Measurements from ENCODE around the gene COL5A3. TPM values are rescaled to one million over a fixed set of nuclear protein-coding genes. Genes with fewer than 3 reads are reported as not detected.
"Not testable (repeated sequence)": the region's sequence is repeated elsewhere in the genome, so short reads cannot be mapped to it uniquely, and the experiment has no call there.

The COL5A3 gene
- total and polyA plus RNA-seq, 2 donors = 1.6 to 10.7 TPM

GRCh38 chr19:9937001-9937411 lies 73.3 kb downstream of the COL5A3 start:
- 12% methylated on average over 20 of the region's 20 CpGs for WGBS
- H3K27me3 ChIP-seq (ENCODE audit: control insufficient read depth in 2 of 2, insufficient read depth in 1 of 2, low read length in 1 of 2) = peaks cover 30 to 52% of the 10 kb centered on the region in 2 donors

GRCh38 chr19:9936326-9937000 lies 73.8 kb downstream of the COL5A3 start, which contains the start of gene OLFM2:
OLFM2 (minus strand) TSS chr19:9936515; CDS start chr19:9936366, 149 bp downstream.
- H3K4me1 ChIP-seq (ENCODE audit: control insufficient read depth in 2 of 2, insufficient read depth in 2 of 2, low read length in 2 of 2) = peaks cover 0 to 6% of the 10 kb centered on the region in 2 donors
- peaks cover 30 to 52% of the 10 kb centered on the region in 2 donors for H3K27me3 ChIP-seq (ENCODE audit: control insufficient read depth in 2 of 2, insufficient read depth in 1 of 2, low read length in 1 of 2)
- H3K4me3 ChIP-seq (ENCODE audit: low read length in 2 of 2) = peak within 1 kb of the TSS in 1 of 2 donors; percentile 52
- H3K9me3 ChIP-seq (ENCODE audit: control insufficient read depth in 2 of 2, insufficient read depth in 1 of 2, low read length in 1 of 2) = peaks cover 2 to 9% of the 10 kb centered on the region in 2 donors
- no peak within 1 kb of the TSS for H3K27ac ChIP-seq (ENCODE audit: low read depth in 1 of 2, low read length in 1 of 2)
- peak in 4 of 9 donors; percentile 25 to 46 (median 36) for DNase-seq (ENCODE audit: low read depth in 6 of 9, low spot score in 9 of 9)
- 2% methylated on average over 62 of the region's 62 CpGs for WGBS
- H3K36me3 ChIP-seq (ENCODE audit: control insufficient read depth in 2 of 2, insufficient read depth in 2 of 2, low read length in 1 of 2) = no peaks in the 10 kb centered on the region

More at GRCh38 chr19:9937001-9937411, 73.3 kb downstream of the COL5A3 start:
- Histone ChIP-seq H3K4me1 (ENCODE audit: control insufficient read depth in 2 of 2, insufficient read depth in 2 of 2, low read length in 2 of 2) (peaks cover 0 to 6% of the 10 kb centered on the region in 2 donors), H3K9me3 (ENCODE audit: control insufficient read depth in 2 of 2, insufficient read depth in 1 of 2, low read length in 1 of 2) (peaks cover 2 to 9% of the 10 kb centered on the region in 2 donors), H3K27ac (ENCODE audit: low read depth in 1 of 2, low read length in 1 of 2) (no peak overlapping the region), H3K4me3 (ENCODE audit: low read length in 2 of 2) (no peak overlapping the region), H3K36me3 (ENCODE audit: control insufficient read depth in 2 of 2, insufficient read depth in 2 of 2, low read length in 1 of 2) (no peaks in the 10 kb centered on the region)
- DNase-seq (ENCODE audit: low read depth in 6 of 9, low spot score in 9 of 9) = no peak

GRCh38 chr19:9935506-9936325 lies 74.6 kb downstream of the COL5A3 start:
- Histone ChIP-seq H3K4me3 (ENCODE audit: low read length in 2 of 2) (peak overlapping the region in 1 of 2 donors; percentile 52), H3K4me1 (ENCODE audit: control insufficient read depth in 2 of 2, insufficient read depth in 2 of 2, low read length in 2 of 2) (peaks cover 0 to 9% of the 10 kb centered on the region in 2 donors), H3K36me3 (ENCODE audit: control insufficient read depth in 2 of 2, insufficient read depth in 2 of 2, low read length in 1 of 2) (no peaks in the 10 kb centered on the region), H3K27me3 (ENCODE audit: control insufficient read depth in 2 of 2, insufficient read depth in 1 of 2, low read length in 1 of 2) (peaks cover 30 to 52% of the 10 kb centered on the region in 2 donors), H3K27ac (ENCODE audit: low read depth in 1 of 2, low read length in 1 of 2) (no peak overlapping the region), H3K9me3 (ENCODE audit: control insufficient read depth in 2 of 2, insufficient read depth in 1 of 2, low read length in 1 of 2) (peaks cover 2 to 9% of the 10 kb centered on the region in 2 donors)
- 3% methylated on average over 44 of the region's 44 CpGs for WGBS
- no peak for DNase-seq (ENCODE audit: low read depth in 6 of 9, low spot score in 9 of 9)

- peak in 6 of 9 donors; percentile 20 to 62 (median 50) for DNase-seq (ENCODE audit: low read depth in 6 of 9, low spot score in 9 of 9)
- Histone ChIP-seq H3K4me1 (ENCODE audit: control insufficient read depth in 2 of 2, insufficient read depth in 2 of 2, low read length in 2 of 2) (peaks cover 0 to 9% of the 10 kb centered on the region in 2 donors), H3K9me3 (ENCODE audit: control insufficient read depth in 2 of 2, insufficient read depth in 1 of 2, low read length in 1 of 2) (peaks cover 2 to 9% of the 10 kb centered on the region in 2 donors), H3K27me3 (ENCODE audit: control insufficient read depth in 2 of 2, insufficient read depth in 1 of 2, low read length in 1 of 2) (peaks cover 30 to 52% of the 10 kb centered on the region in 2 donors), H3K4me3 (ENCODE audit: low read length in 2 of 2) (no peak overlapping the region), H3K36me3 (ENCODE audit: control insufficient read depth in 2 of 2, insufficient read depth in 2 of 2, low read length in 1 of 2) (no peaks in the 10 kb centered on the region), H3K27ac (ENCODE audit: low read depth in 1 of 2, low read length in 1 of 2) (peak overlapping the region in 1 of 2 donors; percentile 12)
- WGBS = 15% methylated on average over 23 of the region's 23 CpGs
These were observed 76.0 kb downstream of the COL5A3 start for GRCh38 chr19:9934132-9934950.

GRCh38 chr19:9932835-9933234 lies 77.5 kb downstream of the COL5A3 start:
- no peak for DNase-seq (ENCODE audit: low read depth in 6 of 9, low spot score in 9 of 9)
- Histone ChIP-seq H3K4me1 (ENCODE audit: control insufficient read depth in 2 of 2, insufficient read depth in 2 of 2, low read length in 2 of 2) (peaks cover 0 to 9% of the 10 kb centered on the region in 2 donors), H3K9me3 (ENCODE audit: control insufficient read depth in 2 of 2, insufficient read depth in 1 of 2, low read length in 1 of 2) (peaks cover 2 to 9% of the 10 kb centered on the region in 2 donors), H3K27me3 (ENCODE audit: control insufficient read depth in 2 of 2, insufficient read depth in 1 of 2, low read length in 1 of 2) (peaks cover 28 to 46% of the 10 kb centered on the region in 2 donors), H3K36me3 (ENCODE audit: control insufficient read depth in 2 of 2, insufficient read depth in 2 of 2, low read length in 1 of 2) (no peaks in the 10 kb centered on the region), H3K27ac (ENCODE audit: low read depth in 1 of 2, low read length in 1 of 2) (no peak overlapping the region), H3K4me3 (ENCODE audit: low read length in 2 of 2) (no peak overlapping the region)
- 97% methylated on average over 4 of the region's 4 CpGs for WGBS

- no peak for DNase-seq (ENCODE audit: low read depth in 6 of 9, low spot score in 9 of 9)
- no peaks in the 10 kb centered on the region for H3K36me3 ChIP-seq (ENCODE audit: control insufficient read depth in 2 of 2, insufficient read depth in 2 of 2, low read length in 1 of 2)
- peaks cover 0 to 4% of the 10 kb centered on the region in 2 donors for H3K4me1 ChIP-seq (ENCODE audit: control insufficient read depth in 2 of 2, insufficient read depth in 2 of 2, low read length in 2 of 2)
- WGBS = 96% methylated on average over 1 of the region's 1 CpG
- H3K27me3 ChIP-seq (ENCODE audit: control insufficient read depth in 2 of 2, insufficient read depth in 1 of 2, low read length in 1 of 2) = peaks cover 21 to 34% of the 10 kb centered on the region in 2 donors
- H3K27ac ChIP-seq (ENCODE audit: low read depth in 1 of 2, low read length in 1 of 2) = no peak overlapping the region
- H3K4me3 ChIP-seq (ENCODE audit: low read length in 2 of 2) = no peak overlapping the region
- peaks cover 2 to 9% of the 10 kb centered on the region in 2 donors for H3K9me3 ChIP-seq (ENCODE audit: control insufficient read depth in 2 of 2, insufficient read depth in 1 of 2, low read length in 1 of 2)
These were observed 78.7 kb downstream of the COL5A3 start for GRCh38 chr19:9931629-9932028.

GRCh38 chr19:9923440-9923839 lies 86.9 kb downstream of the COL5A3 start:
- no peaks in the 10 kb centered on the region for H3K9me3 ChIP-seq (ENCODE audit: control insufficient read depth in 2 of 2, insufficient read depth in 1 of 2, low read length in 1 of 2)
- H3K27me3 ChIP-seq (ENCODE audit: control insufficient read depth in 2 of 2, insufficient read depth in 1 of 2, low read length in 1 of 2) = no peaks in the 10 kb centered on the region
- no peaks in the 10 kb centered on the region for H3K4me1 ChIP-seq (ENCODE audit: control insufficient read depth in 2 of 2, insufficient read depth in 2 of 2, low read length in 2 of 2)
- WGBS = 97% methylated on average over 4 of the region's 4 CpGs
- no peak overlapping the region for H3K4me3 ChIP-seq (ENCODE audit: low read length in 2 of 2)
- H3K27ac ChIP-seq (ENCODE audit: low read depth in 1 of 2, low read length in 1 of 2) = no peak overlapping the region
- no peak for DNase-seq (ENCODE audit: low read depth in 6 of 9, low spot score in 9 of 9)
- H3K36me3 ChIP-seq (ENCODE audit: control insufficient read depth in 2 of 2, insufficient read depth in 2 of 2, low read length in 1 of 2) = no peaks in the 10 kb centered on the region

- not testable (repeated sequence) for H3K4me3 ChIP-seq (ENCODE audit: low read length in 2 of 2); H3K27me3 ChIP-seq (ENCODE audit: control insufficient read depth in 2 of 2, insufficient read depth in 1 of 2, low read length in 1 of 2); H3K27ac ChIP-seq (ENCODE audit: low read depth in 1 of 2, low read length in 1 of 2); H3K36me3 ChIP-seq (ENCODE audit: control insufficient read depth in 2 of 2, insufficient read depth in 2 of 2, low read length in 1 of 2); H3K4me1 ChIP-seq (ENCODE audit: control insufficient read depth in 2 of 2, insufficient read depth in 2 of 2, low read length in 2 of 2); H3K9me3 ChIP-seq (ENCODE audit: control insufficient read depth in 2 of 2, insufficient read depth in 1 of 2, low read length in 1 of 2); DNase-seq (ENCODE audit: low read depth in 6 of 9, low spot score in 9 of 9)
- 96% methylated on average over 5 of the region's 5 CpGs for WGBS
These were observed 87.4 kb downstream of the COL5A3 start for GRCh38 chr19:9922782-9923379.
